Central memory CD8-positive, alpha-beta T cell (primary cell): ENCODE data around the gene TMEM144.
"Not testable (repeated sequence)": the region's sequence is repeated elsewhere in the genome, so short reads cannot be mapped to it uniquely, and the experiment has no call there.

Experiments
- ATAC-seq: fragments of 150-1000 bp; cut with Tn5 transposase; replicated peaks from 2 replicates; pipeline ENCODE4 v1.10.0; 2022; ENCODE audit warnings: mild to moderate bottlenecking, moderate FRiP score, moderate number of reproducible peaks; ENCODE audit not compliant: poor library complexity, severe bottlenecking; ENCODE audit errors: extremely low read depth
- DNase-seq, 2 donors: peaks; one replicate each; pipeline ENCODE4 v3.0.0; 2021; ENCODE audit warnings: low spot score in 2 of 2
- H3K27ac Mint-ChIP-seq: one replicate; pipeline ENCODE4 v1.8.0; 2022; ENCODE audit warnings: low read depth, mild to moderate bottlenecking, moderate library complexity, mixed read lengths
- H3K27me3 Mint-ChIP-seq: one replicate; pipeline ENCODE4 v1.8.0; 2022; ENCODE audit warnings: mixed read lengths
- H3K36me3 Mint-ChIP-seq: one replicate; pipeline ENCODE4 v1.8.0; 2022; ENCODE audit warnings: mild to moderate bottlenecking, moderate library complexity, mixed read lengths; ENCODE audit not compliant: insufficient read depth
- H3K4me1 Mint-ChIP-seq: one replicate; pipeline ENCODE4 v1.8.0; 2022; ENCODE audit warnings: mixed read lengths
- H3K4me3 Mint-ChIP-seq: one replicate; pipeline ENCODE4 v1.8.0; 2022; ENCODE audit warnings: mild to moderate bottlenecking, moderate library complexity, mixed read lengths
- H3K9me3 Mint-ChIP-seq: one replicate; pipeline ENCODE4 v1.8.0; 2022; ENCODE audit warnings: mixed read lengths

The TMEM144 gene

DNA sequence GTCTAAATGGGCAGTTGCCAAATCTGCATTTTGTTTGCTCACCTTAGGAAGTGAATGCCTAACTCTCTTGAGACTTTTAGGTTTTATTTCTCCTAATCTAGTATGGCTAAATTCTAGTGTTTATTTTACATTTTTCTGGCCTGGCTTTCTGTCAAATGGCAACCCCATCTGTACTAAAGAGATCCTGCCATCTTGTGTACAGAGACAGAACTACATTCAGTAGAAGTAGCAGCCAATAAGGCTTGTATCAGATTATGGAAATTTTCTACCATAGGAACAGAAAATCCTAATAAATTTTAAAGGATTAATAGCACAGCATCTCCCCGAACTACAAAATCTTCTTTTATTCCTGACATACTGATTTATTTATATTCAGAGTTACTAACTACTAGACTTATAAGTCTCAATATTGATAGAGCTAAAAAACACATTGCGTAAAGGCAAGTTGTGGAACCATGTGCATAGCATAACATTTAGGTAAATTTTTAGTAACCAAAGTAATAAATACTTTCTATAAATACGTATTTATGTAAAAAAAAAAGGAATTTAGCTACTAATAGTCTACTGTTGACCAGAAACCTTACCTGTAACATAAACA lies 45.5 kb downstream of the TMEM144 start:
- DNase-seq = no peak
- H3K27ac Mint-ChIP-seq = no peak overlapping the region
- H3K4me1 Mint-ChIP-seq = no peaks in the 10 kb centered on the region
- H3K9me3 Mint-ChIP-seq = no peaks in the 10 kb centered on the region
- H3K4me3 Mint-ChIP-seq = no peak overlapping the region
- H3K27me3 Mint-ChIP-seq = no peaks in the 10 kb centered on the region
- no peaks in the 10 kb centered on the region for H3K36me3 Mint-ChIP-seq
- no peak for ATAC-seq

GRCh38 chr4:158259955-158260575 lies 49.8 kb downstream of the TMEM144 start:
- Mint-ChIP-seq H3K9me3 (no peaks in the 10 kb centered on the region), H3K36me3 (no peaks in the 10 kb centered on the region), H3K4me3 (no peak overlapping the region), H3K27me3 (no peaks in the 10 kb centered on the region), H3K4me1 (no peaks in the 10 kb centered on the region), H3K27ac (no peak overlapping the region)
- DNase-seq = no peak
- ATAC-seq = no peak

DNA sequence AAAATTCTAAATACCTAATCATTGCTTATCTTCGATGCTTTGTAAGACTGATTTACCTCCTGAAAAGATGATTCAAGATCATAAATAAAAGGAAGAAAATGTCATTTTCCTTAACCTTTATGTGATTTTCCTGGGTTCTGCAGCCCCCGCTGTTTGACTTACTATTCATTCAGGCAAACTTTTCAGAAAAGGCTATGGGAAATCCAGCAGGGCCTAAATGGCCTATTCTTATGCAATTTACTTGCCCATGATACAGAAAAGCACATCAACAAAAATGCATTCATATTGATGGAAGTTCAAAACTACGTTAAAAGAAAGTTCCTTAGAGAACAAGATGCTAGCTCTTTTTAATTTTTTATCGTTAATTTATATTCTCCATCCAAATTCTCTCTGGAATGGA lies 51.2 kb downstream of the TMEM144 start:
- H3K27ac Mint-ChIP-seq = no peak overlapping the region
- no peaks in the 10 kb centered on the region for H3K4me1 Mint-ChIP-seq
- ATAC-seq (no peak), DNase-seq (no peak)
- H3K27me3 Mint-ChIP-seq = no peaks in the 10 kb centered on the region
- H3K36me3 Mint-ChIP-seq = no peaks in the 10 kb centered on the region
- no peak overlapping the region for H3K4me3 Mint-ChIP-seq
- H3K9me3 Mint-ChIP-seq = no peaks in the 10 kb centered on the region

GRCh38 chr4:158268553-158268952 lies 58.3 kb downstream of the TMEM144 start:
- no peak overlapping the region for H3K4me3 Mint-ChIP-seq

GRCh38 chr4:158274636-158275035 lies 64.3 kb downstream of the TMEM144 start:
- Mint-ChIP-seq H3K9me3 (no peaks in the 10 kb centered on the region), H3K4me3 (no peak overlapping the region), H3K27ac (no peak overlapping the region), H3K27me3 (no peaks in the 10 kb centered on the region), H3K36me3 (no peaks in the 10 kb centered on the region), H3K4me1 (no peaks in the 10 kb centered on the region)
- no peak for DNase-seq
- no peak for ATAC-seq

More at GRCh38 chr4:158268553-158268952, 58.3 kb downstream of the TMEM144 start:
- no peaks in the 10 kb centered on the region for H3K36me3 Mint-ChIP-seq
- H3K4me1 Mint-ChIP-seq = no peaks in the 10 kb centered on the region
- H3K27ac Mint-ChIP-seq = no peak overlapping the region
- H3K27me3 Mint-ChIP-seq = no peaks in the 10 kb centered on the region
- ATAC-seq (no peak), DNase-seq (no peak)
- no peaks in the 10 kb centered on the region for H3K9me3 Mint-ChIP-seq

- Mint-ChIP-seq H3K4me1 (no peaks in the 10 kb centered on the region), H3K4me3 (no peak overlapping the region), H3K27me3 (no peaks in the 10 kb centered on the region), H3K36me3 (no peaks in the 10 kb centered on the region), H3K9me3 (no peaks in the 10 kb centered on the region), H3K27ac (no peak overlapping the region)
- DNase-seq (no peak), ATAC-seq (no peak)
Measured at GRCh38 chr4:158277558-158277957, 67.3 kb downstream of the TMEM144 start.

DNA sequence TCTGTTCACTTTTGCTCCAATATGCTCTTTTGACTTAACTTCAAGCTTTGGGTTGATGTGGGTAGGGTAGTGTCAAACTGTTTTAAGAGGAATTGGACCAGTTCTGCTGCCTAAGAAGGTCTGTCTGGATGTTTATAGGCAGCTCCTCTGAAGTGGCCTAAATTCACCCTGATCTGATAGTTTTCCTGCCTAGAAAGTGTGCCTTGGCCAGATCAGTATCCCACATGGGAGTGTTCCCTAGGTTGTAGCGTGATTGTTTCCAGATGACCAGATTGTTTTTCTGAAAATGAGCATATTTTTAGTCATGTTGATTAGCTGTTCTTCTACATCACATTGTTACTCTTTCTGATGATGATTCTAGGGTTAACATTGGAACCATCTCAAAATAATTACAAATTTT lies 68.8 kb downstream of the TMEM144 start:
- H3K27ac Mint-ChIP-seq, H3K36me3 Mint-ChIP-seq, H3K4me3 Mint-ChIP-seq: not testable (repeated sequence)

DNA sequence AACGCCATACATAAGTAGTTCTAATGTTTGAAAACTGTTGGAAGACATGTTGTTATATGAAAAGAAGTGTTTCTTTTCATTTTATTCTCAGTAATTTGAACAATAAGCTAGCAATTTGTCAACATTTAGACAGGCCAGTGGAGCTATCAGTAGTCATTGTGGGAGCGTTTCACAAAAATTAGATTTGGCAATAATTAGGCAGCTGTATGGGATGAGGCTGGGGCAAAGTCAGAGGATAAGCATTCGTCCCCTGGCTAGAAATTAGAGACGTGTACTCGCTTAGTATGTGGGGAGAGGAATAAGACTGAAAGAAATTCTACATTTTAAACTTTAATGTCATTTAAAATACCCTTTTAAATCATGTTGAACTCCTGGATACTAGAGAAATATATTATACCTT lies 70.6 kb downstream of the TMEM144 start:
- H3K27me3 Mint-ChIP-seq = no peaks in the 10 kb centered on the region
- H3K4me3 Mint-ChIP-seq = no peak overlapping the region
- DNase-seq (no peak), ATAC-seq (no peak)
- H3K27ac Mint-ChIP-seq = no peak overlapping the region
- H3K4me1 Mint-ChIP-seq = no peaks in the 10 kb centered on the region
- H3K9me3 Mint-ChIP-seq = peaks cover 6% of the 10 kb centered on the region
- no peaks in the 10 kb centered on the region for H3K36me3 Mint-ChIP-seq

More for the DNA sequence above, 68.8 kb downstream of the TMEM144 start:
- not testable (repeated sequence) for H3K27me3 Mint-ChIP-seq, H3K4me1 Mint-ChIP-seq, DNase-seq, H3K9me3 Mint-ChIP-seq, ATAC-seq

DNA sequence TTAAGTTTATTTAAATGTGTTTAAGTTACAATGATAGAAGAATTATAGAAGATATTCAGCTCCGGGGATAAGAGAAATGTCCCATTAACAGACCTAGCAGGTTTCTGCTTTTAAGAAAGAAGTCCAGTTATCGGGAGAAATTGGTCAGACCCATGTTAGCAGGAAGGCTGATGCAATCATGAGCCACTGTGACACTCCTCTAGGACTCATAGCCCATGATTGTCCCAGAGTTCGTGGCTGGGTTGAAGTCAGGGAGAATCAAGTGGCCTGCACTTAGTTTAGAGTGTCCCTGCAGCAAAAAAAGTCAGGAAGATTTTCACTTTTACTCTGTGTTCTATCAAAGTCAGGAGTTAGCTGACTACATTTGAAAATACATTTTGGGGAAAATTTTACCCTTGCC lies 72.0 kb downstream of the TMEM144 start:
- no peak overlapping the region for H3K4me3 Mint-ChIP-seq

GRCh38 chr4:158285429-158286216 lies 75.3 kb downstream of the TMEM144 start:
- no peaks in the 10 kb centered on the region for H3K36me3 Mint-ChIP-seq
- H3K4me3 Mint-ChIP-seq = no peak overlapping the region
- ATAC-seq (no peak), DNase-seq (no peak)
- no peaks in the 10 kb centered on the region for H3K4me1 Mint-ChIP-seq
- H3K27me3 Mint-ChIP-seq = no peaks in the 10 kb centered on the region
- no peak overlapping the region for H3K27ac Mint-ChIP-seq
- peaks cover 6% of the 10 kb centered on the region for H3K9me3 Mint-ChIP-seq

More for the DNA sequence above, 72.0 kb downstream of the TMEM144 start:
- DNase-seq = no peak
- no peaks in the 10 kb centered on the region for H3K4me1 Mint-ChIP-seq
- H3K9me3 Mint-ChIP-seq = peaks cover 6% of the 10 kb centered on the region
- H3K27me3 Mint-ChIP-seq = no peaks in the 10 kb centered on the region
- ATAC-seq = no peak
- H3K36me3 Mint-ChIP-seq = no peaks in the 10 kb centered on the region
- H3K27ac Mint-ChIP-seq = no peak overlapping the region

GRCh38 chr4:158290912-158291311 lies 80.6 kb downstream of the TMEM144 start:
- H3K27me3 Mint-ChIP-seq = no peaks in the 10 kb centered on the region
- no peak overlapping the region for H3K4me3 Mint-ChIP-seq
- no peak overlapping the region for H3K27ac Mint-ChIP-seq
- DNase-seq (no peak), ATAC-seq (no peak)
- no peaks in the 10 kb centered on the region for H3K36me3 Mint-ChIP-seq
- no peaks in the 10 kb centered on the region for H3K4me1 Mint-ChIP-seq
- H3K9me3 Mint-ChIP-seq = no peaks in the 10 kb centered on the region

DNA sequence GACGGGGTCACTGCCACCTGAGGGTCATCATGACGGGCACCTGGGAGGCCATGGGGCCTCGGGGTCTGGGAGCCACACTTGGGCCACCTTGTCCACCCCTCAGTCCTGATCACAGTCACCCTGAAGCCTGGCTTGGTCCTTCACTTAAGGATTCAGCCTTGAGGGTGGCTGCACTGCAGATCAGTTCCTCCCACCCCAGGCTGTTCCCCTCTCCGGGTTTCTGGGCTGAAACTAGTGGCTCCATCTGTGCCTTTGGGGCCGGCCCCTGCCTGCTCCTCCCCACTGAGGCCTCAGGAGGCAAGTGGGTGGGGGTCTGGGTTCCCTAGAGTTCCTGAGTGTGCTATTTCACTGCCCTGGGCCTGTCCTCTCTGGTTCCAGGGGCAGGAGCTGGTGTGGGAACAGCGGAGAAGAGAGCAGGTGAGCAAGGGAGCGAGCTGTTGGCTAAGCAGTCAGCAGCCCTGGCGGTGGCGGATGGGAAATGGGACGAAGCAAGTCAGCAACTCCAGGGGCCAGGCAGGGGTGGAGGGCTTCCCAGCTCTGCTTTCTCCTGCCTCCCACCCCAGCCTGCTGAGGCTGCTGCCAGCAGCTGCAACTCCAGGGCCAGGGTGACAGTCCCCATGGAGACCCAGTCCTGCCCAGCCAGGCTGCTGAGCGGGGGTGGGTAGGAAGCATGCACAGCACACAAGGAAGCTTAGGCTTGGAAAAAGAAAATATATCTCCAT lies 81.2 kb downstream of the TMEM144 start:
- Mint-ChIP-seq H3K27ac (no peak overlapping the region), H3K9me3 (no peaks in the 10 kb centered on the region), H3K4me3 (no peak overlapping the region), H3K4me1 (no peaks in the 10 kb centered on the region), H3K36me3 (no peaks in the 10 kb centered on the region), H3K27me3 (no peaks in the 10 kb centered on the region)
- ATAC-seq = no peak
- DNase-seq = no peak
